SH-SY5Y (cell line): Measurements from ENCODE around the gene RIOK3.

ENCODE experiments used
- GATA2 ChIP-seq: IDR thresholded peaks from 2 replicates; pipeline ENCODE4 v1.6.1; 2011; ENCODE audit warnings: mild to moderate bottlenecking, low read depth, low read length
- GATA3 ChIP-seq: IDR thresholded peaks from 2 replicates; pipeline ENCODE4 v1.6.1; 2011; ENCODE audit warnings: low read depth, mild to moderate bottlenecking, low read length, moderate library complexity

- TF ChIP-seq GATA3 (no peak), GATA2 (no peak)
Measured at GRCh38 chr18:23484561-23485182, 31.6 kb downstream of the RIOK3 start.
